A673 (cell line): Measurements from ENCODE around the gene FASTKD1.

ENCODE experiments used
- EZH2 ChIP-seq: fragments of 200-600 bp; sonication (generic); IDR thresholded peaks from 2 replicates; pipeline ENCODE4 v1.6.1; 2017; ENCODE audit warnings: borderline replicate concordance, low read depth, mild to moderate bottlenecking, mixed read lengths, antibody characterized with exemption, low read length; ENCODE audit not compliant: poor library complexity, severe bottlenecking
- TF ChIP-seq, protein P1 (sequence below): fragments of 300-800, 200-600 bp; sonication (generic); conservative IDR thresholded peaks from 2 replicates; pipeline ENCODE4 v1.5.1; 2017; ENCODE audit warnings: low read depth, mild to moderate bottlenecking, antibody characterized with exemption, low read length, moderate library complexity, mixed read lengths

DNA sequence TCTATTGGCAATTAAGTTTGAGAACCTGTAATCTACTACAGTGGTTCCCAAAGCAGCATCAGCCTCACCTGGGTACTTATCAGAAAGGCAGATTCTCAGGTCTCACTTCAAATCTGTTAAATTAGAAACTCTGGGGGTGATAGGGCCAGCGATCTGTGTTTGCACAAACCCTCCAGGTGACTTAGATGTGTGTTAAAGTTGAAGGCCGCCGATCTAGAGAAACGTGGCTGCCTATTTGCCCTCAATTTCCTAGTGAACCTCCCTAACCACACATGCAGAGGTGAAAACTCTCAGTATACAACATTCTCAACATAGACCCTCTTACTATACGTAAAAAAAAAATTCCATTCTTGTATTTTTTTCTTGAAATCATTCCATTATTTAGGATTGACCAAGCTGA, 50.0 kb downstream of the FASTKD1 start:
- TF ChIP-seq, protein P1, sequence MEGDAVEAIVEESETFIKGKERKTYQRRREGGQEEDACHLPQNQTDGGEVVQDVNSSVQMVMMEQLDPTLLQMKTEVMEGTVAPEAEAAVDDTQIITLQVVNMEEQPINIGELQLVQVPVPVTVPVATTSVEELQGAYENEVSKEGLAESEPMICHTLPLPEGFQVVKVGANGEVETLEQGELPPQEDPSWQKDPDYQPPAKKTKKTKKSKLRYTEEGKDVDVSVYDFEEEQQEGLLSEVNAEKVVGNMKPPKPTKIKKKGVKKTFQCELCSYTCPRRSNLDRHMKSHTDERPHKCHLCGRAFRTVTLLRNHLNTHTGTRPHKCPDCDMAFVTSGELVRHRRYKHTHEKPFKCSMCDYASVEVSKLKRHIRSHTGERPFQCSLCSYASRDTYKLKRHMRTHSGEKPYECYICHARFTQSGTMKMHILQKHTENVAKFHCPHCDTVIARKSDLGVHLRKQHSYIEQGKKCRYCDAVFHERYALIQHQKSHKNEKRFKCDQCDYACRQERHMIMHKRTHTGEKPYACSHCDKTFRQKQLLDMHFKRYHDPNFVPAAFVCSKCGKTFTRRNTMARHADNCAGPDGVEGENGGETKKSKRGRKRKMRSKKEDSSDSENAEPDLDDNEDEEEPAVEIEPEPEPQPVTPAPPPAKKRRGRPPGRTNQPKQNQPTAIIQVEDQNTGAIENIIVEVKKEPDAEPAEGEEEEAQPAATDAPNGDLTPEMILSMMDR = no peak
- no peak for TF ChIP-seq EZH2
